VCaP (cell line): ENCODE data around the gene IRF2BP1.
A peak's percentile ranks its signal among the peaks of the same experiment; 100 is the strongest.

Source experiments
- H3K27ac ChIP-seq: fragments of 450-650 bp; 2 replicates; pipeline ENCODE4 v1.5.1; 2017
- CTCF ChIP-seq: fragments of 450-650 bp; conservative IDR thresholded peaks from 2 replicates; pipeline ENCODE4 v1.5.1; 2017; ENCODE audit warnings: mild to moderate bottlenecking, moderate library complexity

IRF2BP1 gene

DNA sequence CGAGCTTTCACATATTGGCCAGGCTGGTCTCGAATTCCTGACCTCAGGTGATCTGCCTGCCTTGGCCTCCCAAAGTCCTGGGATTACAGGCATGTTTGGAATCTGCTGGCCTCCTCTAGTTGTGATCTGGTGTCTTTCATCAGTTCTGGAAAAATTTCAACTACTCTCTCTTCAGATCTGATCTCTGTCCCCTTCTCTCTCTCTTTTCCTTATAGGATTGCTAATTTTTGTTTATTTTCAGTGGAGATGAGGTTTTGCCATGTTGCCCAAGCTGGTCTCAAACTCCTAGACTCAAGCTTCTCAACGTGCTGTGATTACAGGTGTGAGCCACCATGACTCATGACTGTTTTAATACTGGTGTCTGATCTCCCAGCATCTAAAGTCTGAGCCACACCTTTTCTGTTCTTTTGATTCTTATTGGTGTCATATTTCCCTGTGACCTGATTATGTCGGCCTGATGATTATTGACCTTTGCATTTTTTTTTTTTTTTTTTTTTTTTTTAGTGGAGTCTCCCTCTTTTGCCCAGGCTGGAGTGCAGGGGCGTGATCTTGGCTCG, 39.0 kb upstream of the IRF2BP1 start:
- no peak overlapping the region for H3K27ac ChIP-seq
- no peak for TF ChIP-seq CTCF

DNA sequence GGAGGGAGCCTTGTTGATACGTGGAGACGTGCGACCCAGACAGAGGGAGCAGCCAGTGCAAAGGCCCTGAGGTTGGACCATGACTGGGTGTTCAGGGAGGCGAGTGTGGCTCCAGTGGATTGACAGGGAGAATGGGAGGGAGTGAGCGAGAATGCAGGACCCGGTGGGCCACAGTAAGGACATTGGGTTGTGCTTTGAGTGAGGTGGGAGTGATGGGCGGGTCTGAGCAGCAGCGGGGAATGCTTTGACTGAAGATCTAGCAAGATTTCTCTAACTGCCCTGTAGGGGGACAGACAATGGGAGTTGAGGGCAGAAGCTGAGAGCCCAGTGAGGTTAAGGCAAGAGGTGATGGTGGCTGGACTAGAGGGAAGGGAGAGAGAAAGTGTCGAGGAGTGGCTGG, 36.3 kb upstream of the IRF2BP1 start:
- TF ChIP-seq CTCF = 0 out of 2 replicates have a peak, but pooled peaks have one; percentile 22

DNA sequence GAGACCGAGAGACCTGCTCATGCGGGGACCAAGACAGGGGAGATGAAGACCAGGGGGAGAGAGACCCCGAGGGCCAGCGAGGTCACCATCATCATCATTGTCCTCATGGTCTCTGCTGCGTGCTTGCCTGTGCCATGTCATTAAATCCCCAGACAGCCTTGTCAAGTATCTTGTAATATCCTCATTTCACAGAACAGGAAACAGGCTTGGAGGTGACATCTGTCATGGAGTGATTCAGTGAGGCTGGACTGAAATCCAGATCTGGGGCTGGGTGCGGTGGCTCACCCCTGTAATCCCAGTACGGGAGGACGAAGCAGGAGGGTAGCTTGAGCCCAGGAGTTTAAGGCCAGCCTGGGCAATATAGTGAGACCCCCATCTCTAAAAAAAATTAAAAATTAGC, 34.5 kb upstream of the IRF2BP1 start:
- no peak overlapping the region for H3K27ac ChIP-seq
- TF ChIP-seq CTCF = no peak

More for the DNA sequence above, 36.3 kb upstream of the IRF2BP1 start:
- no peak overlapping the region for H3K27ac ChIP-seq

DNA sequence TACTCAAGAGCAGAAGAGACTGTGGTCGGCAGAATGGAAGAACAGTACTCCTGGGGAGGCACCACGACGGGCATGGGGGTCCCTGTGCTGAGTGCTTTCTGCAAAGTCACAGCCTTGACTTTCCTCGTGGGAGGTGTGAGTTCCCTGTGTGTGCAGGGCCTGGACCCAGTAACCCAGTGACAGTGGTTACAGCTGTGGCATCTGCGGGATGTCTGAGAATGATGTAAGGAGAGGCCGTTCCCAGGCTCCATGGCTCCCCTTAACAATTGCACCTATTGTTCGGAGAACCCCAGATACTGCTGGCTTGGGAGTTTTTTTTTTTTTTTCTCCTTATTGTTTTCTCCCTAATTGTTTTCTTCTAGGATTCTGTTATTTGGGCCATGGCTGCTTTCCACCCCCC, 33.7 kb upstream of the IRF2BP1 start:
- no peak overlapping the region for H3K27ac ChIP-seq

GRCh38 chr19:45918721-45919120, 32.8 kb upstream of the IRF2BP1 start:
- TF ChIP-seq CTCF = no peak
- no peak overlapping the region for H3K27ac ChIP-seq

More for the DNA sequence above, 33.7 kb upstream of the IRF2BP1 start:
- no peak for TF ChIP-seq CTCF

DNA sequence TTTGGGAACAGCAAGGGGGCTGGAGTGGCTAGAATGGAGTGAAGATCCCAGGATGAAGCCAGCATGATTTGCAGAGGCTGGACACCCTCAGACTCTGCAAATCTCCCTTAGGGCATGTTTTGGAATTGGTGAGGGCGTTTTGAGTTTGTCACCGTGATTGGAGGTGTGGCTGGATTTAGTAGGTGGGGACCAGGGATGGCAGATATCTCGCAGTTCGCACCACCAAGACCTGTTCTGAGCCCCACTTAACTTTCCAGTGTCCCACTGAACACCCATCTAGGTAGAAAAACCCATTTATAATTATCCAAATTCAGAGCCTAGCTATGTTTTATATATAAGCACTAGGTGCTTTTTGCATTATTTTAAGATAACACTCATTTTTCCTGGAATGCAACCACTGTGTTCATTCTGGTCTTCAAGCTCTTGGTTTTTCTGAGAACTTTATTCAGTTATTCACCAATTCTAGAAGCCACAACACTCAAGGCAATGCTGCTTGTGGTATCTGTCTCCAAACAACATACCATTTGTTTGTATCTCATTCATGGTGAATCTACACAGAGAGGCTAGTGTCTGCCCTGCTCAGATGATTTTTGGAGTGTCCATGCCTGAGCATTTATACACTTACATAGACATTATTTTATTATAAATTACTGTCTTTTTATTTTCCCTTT, 31.6 kb upstream of the IRF2BP1 start:
- TF ChIP-seq CTCF = no peak
- H3K27ac ChIP-seq = no peak overlapping the region

DNA sequence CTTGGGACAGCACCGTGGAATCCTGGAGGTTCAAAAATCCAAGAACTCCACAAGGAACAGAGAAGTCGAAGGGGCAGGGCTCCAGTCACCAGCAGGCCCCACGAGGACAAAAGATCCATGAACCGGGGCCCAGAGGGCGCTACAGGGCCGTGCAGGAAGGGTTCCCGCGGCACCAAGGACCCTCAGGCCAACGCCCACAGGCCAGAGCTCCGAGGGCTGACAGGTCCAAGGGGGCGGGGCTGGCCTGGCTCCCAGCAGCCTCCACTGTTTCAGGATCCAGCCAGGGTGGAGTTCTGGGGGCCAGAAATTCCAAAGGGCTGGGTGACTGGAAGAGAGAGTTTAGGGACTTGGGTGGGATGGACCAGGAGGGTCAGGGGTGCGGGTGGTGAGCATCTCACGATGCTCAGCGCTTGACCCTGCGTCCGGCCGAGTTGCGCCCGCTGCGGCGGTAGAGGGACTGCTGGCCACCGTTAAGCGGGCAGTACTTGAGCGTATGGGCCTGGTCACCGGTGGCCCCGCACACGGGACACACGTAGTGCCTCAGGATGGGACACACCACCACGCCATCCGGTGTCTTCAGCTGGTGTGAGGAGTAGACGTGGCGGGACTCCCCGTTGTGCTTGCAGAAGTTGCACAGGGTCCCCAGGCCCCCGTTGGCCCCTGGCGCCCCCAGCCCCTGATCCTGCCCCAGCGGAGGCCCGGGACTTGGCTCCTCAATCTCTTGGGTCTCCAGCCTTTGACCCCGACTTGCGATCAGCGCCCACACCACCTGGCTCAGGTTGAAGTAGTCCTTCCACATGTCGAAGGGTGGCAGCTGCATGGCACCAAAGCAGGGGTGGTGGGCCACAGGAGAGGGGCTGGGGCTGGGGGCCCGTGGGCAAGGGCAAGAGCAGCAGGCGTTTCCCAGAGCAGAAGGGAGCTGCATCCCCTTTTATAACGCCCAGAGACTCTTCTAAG, 28.2 kb upstream of the IRF2BP1 start, which contains the start of gene NANOS2:
NANOS2 (minus strand) TSS at position 905 of the 957 bp plus-strand sequence; CDS start at position 820, 85 bp downstream.
- no peak within 1 kb of the TSS for H3K27ac ChIP-seq
- TF ChIP-seq CTCF = no peak
